ENCODE measurements around the gene CEP170B.

GRCh38 chr14:104875412-104875751, 10.3 kb downstream of the CEP170B start:
- TF ChIP-seq YY1 (IDR thresholded peaks at IDR 0.05; ENCODE audit: insufficient read depth, insufficient read length) (no peak), SUZ12 (IDR thresholded peaks at IDR 0.05; ENCODE audit: extremely low read depth, insufficient read depth, insufficient read length) (no peak), ZNF274 (IDR thresholded peaks at IDR 0.05; ENCODE audit: low read depth, low read length) (no peak)
